HEK293T (cell line): ENCODE measurements around the gene SLC36A2.

Source experiments
- ARNT ChIP-seq: fragments of 450-650 bp; IDR thresholded peaks from 2 replicates; pipeline ENCODE4 v1.6.1; 2017; ENCODE audit warnings: mild to moderate bottlenecking
- ELF4 ChIP-seq: fragments of 450-650 bp; IDR thresholded peaks from 2 replicates; pipeline ENCODE4 v1.6.1; 2017; ENCODE audit warnings: antibody characterized with exemption
- FOXA1 ChIP-seq: fragments of 450-650 bp; IDR thresholded peaks from 2 replicates; pipeline ENCODE4 v1.6.1; 2016; ENCODE audit warnings: mild to moderate bottlenecking
- HDGF ChIP-seq: fragments of 450-650 bp; IDR thresholded peaks from 2 replicates; pipeline ENCODE4 v1.6.1; 2017; ENCODE audit warnings: antibody characterized with exemption, borderline replicate concordance
- ZNF384 ChIP-seq: fragments of 450-650 bp; IDR thresholded peaks from 2 replicates; pipeline ENCODE4 v1.6.1; 2016

GRCh38 chr5:151359391-151359790 is 12.0 kb upstream of the SLC36A2 start:
- no peak for TF ChIP-seq ARNT
- no peak for TF ChIP-seq HDGF
- TF ChIP-seq ZNF384 = no peak
- no peak for TF ChIP-seq ELF4
- no peak for TF ChIP-seq FOXA1
